K562 (cell line): ENCODE data around the gene ZBTB32. TPM values are rescaled to one million over a fixed set of nuclear protein-coding genes. Genes with fewer than 3 reads are reported as not detected.

Experiments
- ARID2 ChIP-seq: fragments of 450-650 bp; IDR thresholded peaks from 2 replicates; pipeline ENCODE4 v1.6.1; 2017; ENCODE audit warnings: antibody characterized with exemption, mild to moderate bottlenecking
- CBX8 ChIP-seq: fragments of 200-600 bp; sonication (generic); IDR thresholded peaks from 2 replicates; pipeline ENCODE4 v1.6.1; 2012; ENCODE audit warnings: borderline replicate concordance, mixed run types, low read depth, mild to moderate bottlenecking, moderate library complexity, mixed read lengths, low read length, control low read depth, inconsistent platforms; ENCODE audit not compliant: poor library complexity, severe bottlenecking; ENCODE audit errors: extremely low read depth
- CHCHD3 ChIP-seq: fragments of 250-450 bp; sonication (Bioruptor Pico); IDR thresholded peaks from 2 replicates; pipeline ENCODE4 v2.1.2; 2022; ENCODE audit warnings: mild to moderate bottlenecking
- E2F4 ChIP-seq: sonication (generic); formaldehyde crosslinking; IDR thresholded peaks from 2 replicates; pipeline ENCODE4 v1.8.0; 2022; ENCODE audit warnings: mild to moderate bottlenecking, low read depth, missing genetic modification reagents
- ERF ChIP-seq: fragments of 450-650 bp; formaldehyde crosslinking; IDR thresholded peaks from 2 replicates; pipeline ENCODE4 v1.4.0; 2020; ENCODE audit warnings: mild to moderate bottlenecking, mixed read lengths
- EWSR1 ChIP-seq: fragments of 450-650 bp; IDR thresholded peaks from 2 replicates; pipeline ENCODE4 v1.6.1; 2018; ENCODE audit warnings: borderline replicate concordance, mild to moderate bottlenecking, low read depth, moderate library complexity; ENCODE audit not compliant: partially characterized antibody
- GABPB1 ChIP-seq: sonication (generic); formaldehyde crosslinking; IDR thresholded peaks from 2 replicates; pipeline ENCODE4 v1.8.0; 2022; ENCODE audit warnings: mild to moderate bottlenecking, missing genetic modification reagents
- GMEB1 ChIP-seq: fragments of 250-450 bp; sonication (Bioruptor Pico); IDR thresholded peaks from 2 replicates; pipeline ENCODE4 v1.4.0; 2020; ENCODE audit warnings: mild to moderate bottlenecking
- HMG20B ChIP-seq: fragments of 250-450 bp; sonication (Bioruptor Pico); IDR thresholded peaks from 2 replicates; pipeline ENCODE4 v1.5.0; 2021; ENCODE audit warnings: mild to moderate bottlenecking
- ID3 ChIP-seq, 2 experiments: fragments of 250-450 bp in 1 of 2; fragments of 450-650 bp in 1 of 2; sonication (Bioruptor Pico) in 1 of 2; IDR thresholded peaks; 2 replicates each; pipeline versions ENCODE4 v1.6.1 to v1.8.0; 2016 to 2021; ENCODE audit warnings: mild to moderate bottlenecking in 2 of 2, moderate library complexity in 2 of 2, missing compliant biosample characterization in 1 of 2, missing genetic modification characterization in 1 of 2
- MTF1 ChIP-seq: fragments of 250-450 bp; sonication (Bioruptor Pico); IDR thresholded peaks from 2 replicates; pipeline ENCODE4 v1.9.0; 2021; ENCODE audit warnings: moderate library complexity, mild to moderate bottlenecking, inconsistent platforms, borderline replicate concordance
- MYNN ChIP-seq, 2 experiments: sonication (generic); formaldehyde crosslinking in 1 of 2; IDR thresholded peaks; 2 replicates each; pipeline versions ENCODE4 v1.5.0 to v1.6.1; 2016 to 2020; ENCODE audit warnings: antibody characterized with exemption in 1 of 2, missing genetic modification reagents in 1 of 2
- PTTG1 ChIP-seq: fragments of 450-650 bp; IDR thresholded peaks from 2 replicates; pipeline ENCODE4 v1.6.1; 2016; ENCODE audit warnings: low read depth, mild to moderate bottlenecking, missing genetic modification characterization, missing compliant biosample characterization
- RHOXF2B ChIP-seq: fragments of 250-450 bp; sonication (Bioruptor Pico); conservative IDR thresholded peaks from 2 replicates; pipeline ENCODE4 v1.5.1; 2021
- SIN3B ChIP-seq: fragments of 450-650 bp; IDR thresholded peaks from 2 replicates; pipeline ENCODE4 v1.6.1; 2017; ENCODE audit warnings: low read depth, mild to moderate bottlenecking, moderate library complexity
- SLC30A9 ChIP-seq: fragments of 250-450 bp; sonication (Bioruptor Pico); IDR thresholded peaks from 2 replicates; pipeline ENCODE4 v1.8.0; 2022; ENCODE audit warnings: mild to moderate bottlenecking, moderate library complexity
- TEAD4 ChIP-seq, 2 experiments: sonication (generic) in 1 of 2; formaldehyde crosslinking in 1 of 2; IDR thresholded peaks; 2 replicates each; pipeline versions ENCODE4 v1.6.1 to v1.8.0; 2012 to 2022; ENCODE audit warnings: borderline replicate concordance in 1 of 2, inconsistent platforms in 1 of 2, low read length in 1 of 2, mild to moderate bottlenecking in 1 of 2, missing genetic modification reagents in 1 of 2
- ZBTB12 ChIP-seq: fragments of 250-450 bp; sonication (Bioruptor Pico); IDR thresholded peaks from 2 replicates; pipeline ENCODE4 v1.4.0; 2020
- ZNF174 ChIP-seq: fragments of 250-450 bp; sonication (Bioruptor Pico); IDR thresholded peaks from 2 replicates; pipeline ENCODE4 v1.4.0; 2020; ENCODE audit warnings: mild to moderate bottlenecking
- ZNF324 ChIP-seq: fragments of 250-450 bp; sonication (Bioruptor Pico); IDR thresholded peaks from 2 replicates; pipeline ENCODE4 v1.4.0; 2020; ENCODE audit warnings: mild to moderate bottlenecking
- ZNF77 ChIP-seq: fragments of 250-450 bp; sonication (Bioruptor Pico); IDR thresholded peaks from 2 replicates; pipeline ENCODE4 v1.5.0; 2020
- polyA plus RNA-seq, 8 experiments: library from polyadenylated mRNA; depleted of rRNA in 4 of 8; stranded (reverse) in 5 of 8; unstranded in 3 of 8; fragments of >200 nt; fragmentation: Nextera tagmentation in 2 of 8; fragmentation: Illumina TruSeq in 1 of 8; extraction: Ambion mirVana in 2 of 8; extraction: Trizol in 1 of 8; gene quantifications; 2 replicates each; pipeline versions ENCODE4 v1.2.1 to v1.2.3, GENCODE V29; 2011 to 2014; ENCODE audit warnings: inconsistent platforms in 1 of 8, missing spikeins in 1 of 8
- total RNA-seq, 7 experiments: library from RNA; depleted of rRNA in 6 of 7; stranded (reverse); fragments of >200 nt in 6 of 7; fragmentation: Illumina TruSeq in 2 of 7; extraction: Trizol in 2 of 7; gene quantifications; 2 replicates each; pipeline versions ENCODE4 v1.2.1 to v1.2.3, GENCODE V29; 2011 to 2021; ENCODE audit warnings: low replicate concordance in 1 of 7
- TF ChIP-seq, protein P1 (sequence below): fragments of 250-450 bp; sonication (Bioruptor Pico); IDR thresholded peaks from 2 replicates; pipeline ENCODE4 v1.4.0; 2020; ENCODE audit warnings: mild to moderate bottlenecking, moderate library complexity

Gene ZBTB32
- total and polyA plus RNA-seq, 9 of the 15 experiments (the other 6 are each of a cell fraction or from before 2014, with no cell fraction given): 0.20 TPM; not detected in 8

GRCh38 chr19:35718345-35719041, 14.1 kb downstream of the ZBTB32 start (continued):
- TF ChIP-seq SIN3B (no peak), HMG20B (no peak), ARID2 (no peak), ZNF174 (CRISPR knock-in tag) (no peak), ZNF77 (CRISPR knock-in tag) (no peak), EWSR1 (no peak), CBX8 (no peak), MTF1 (CRISPR knock-in tag) (no peak), SLC30A9 (CRISPR knock-in tag) (no peak), GABPB1 (0 out of 2 replicates have a peak, but pooled peaks have one; percentile 29), TEAD4 (IDR thresholded peaks at IDR 0.05; ENCODE audit: low read length) (no peak), TEAD4 (CRISPR knock-in tag; IDR thresholded peaks at IDR 0.05; ENCODE audit: borderline replicate concordance) (no peak), MYNN (IDR thresholded peaks at IDR 0.05) (no peak), MYNN (CRISPR knock-in tag; IDR thresholded peaks at IDR 0.05) (no peak), ERF (no peak), PTTG1 (no peak), E2F4 (CRISPR knock-in tag) (no peak), CHCHD3 (no peak), GMEB1 (CRISPR knock-in tag) (no peak), ZNF324 (CRISPR knock-in tag) (no peak), ZBTB12 (no peak), ID3 (CRISPR knock-in tag; IDR thresholded peaks at IDR 0.05) (no peak), ID3 (tag; IDR thresholded peaks at IDR 0.05) (no peak), RHOXF2B (CRISPR knock-in tag) (no peak)
- TF ChIP-seq, protein P1, sequence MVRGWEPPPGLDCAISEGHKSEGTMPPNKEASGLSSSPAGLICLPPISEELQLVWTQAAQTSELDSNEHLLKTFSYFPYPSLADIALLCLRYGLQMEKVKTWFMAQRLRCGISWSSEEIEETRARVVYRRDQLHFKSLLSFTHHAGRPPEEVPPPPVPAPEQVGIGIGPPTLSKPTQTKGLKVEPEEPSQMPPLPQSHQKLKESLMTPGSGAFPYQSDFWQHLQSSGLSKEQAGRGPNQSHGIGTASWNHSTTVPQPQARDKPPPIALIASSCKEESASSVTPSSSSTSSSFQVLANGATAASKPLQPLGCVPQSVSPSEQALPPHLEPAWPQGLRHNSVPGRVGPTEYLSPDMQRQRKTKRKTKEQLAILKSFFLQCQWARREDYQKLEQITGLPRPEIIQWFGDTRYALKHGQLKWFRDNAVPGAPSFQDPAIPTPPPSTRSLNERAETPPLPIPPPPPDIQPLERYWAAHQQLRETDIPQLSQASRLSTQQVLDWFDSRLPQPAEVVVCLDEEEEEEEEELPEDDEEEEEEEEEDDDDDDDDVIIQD: no peak
